ENCODE measurements around the gene DAP.
"Not testable (repeated sequence)": the region's sequence is repeated elsewhere in the genome, so short reads cannot be mapped to it uniquely, and the experiment has no call there.

Gene DAP

GRCh38 chr5:10645146-10645545, 115.9 kb downstream of the DAP start:
- in situ Hi-C loops (cut with HindIII; ENCODE audit: low sequenced_read_pairs) = no loop called here
- DNase-seq (ENCODE audit: low read depth) = no peak

GRCh38 chr5:10644192-10644591, 116.8 kb downstream of the DAP start:
- in situ Hi-C loops (cut with HindIII; ENCODE audit: low sequenced_read_pairs) = no loop called here
- no peak overlapping the region for H3K4me3 ChIP-seq (ENCODE audit: low read depth, low read length)
- no peak for DNase-seq (ENCODE audit: low read depth)
- no peak for TF ChIP-seq CTCF (IDR thresholded peaks at IDR 0.05; ENCODE audit: low read depth, low read length, missing control alignments)

More at GRCh38 chr5:10645146-10645545, 115.9 kb downstream of the DAP start:
- no peak for TF ChIP-seq CTCF (IDR thresholded peaks at IDR 0.05; ENCODE audit: low read depth, low read length, missing control alignments)
- no peak overlapping the region for H3K4me3 ChIP-seq (ENCODE audit: low read depth, low read length)

- in situ Hi-C loops (cut with HindIII; ENCODE audit: low sequenced_read_pairs) = no loop called here
- DNase-seq (ENCODE audit: low read depth) = no peak
Observed at GRCh38 chr5:10642367-10642766, 118.7 kb downstream of the DAP start.

GRCh38 chr5:10639846-10640368, 121.1 kb downstream of the DAP start:
- DNase-seq (ENCODE audit: low read depth) = no peak
- in situ Hi-C loops (cut with HindIII; ENCODE audit: low sequenced_read_pairs) = no loop called here
- no peak for TF ChIP-seq CTCF (IDR thresholded peaks at IDR 0.05; ENCODE audit: low read depth, low read length, missing control alignments)
- no peak overlapping the region for H3K4me3 ChIP-seq (ENCODE audit: low read depth, low read length)

More at GRCh38 chr5:10642367-10642766, 118.7 kb downstream of the DAP start:
- H3K4me3 ChIP-seq (ENCODE audit: low read depth, low read length) = no peak overlapping the region
- no peak for TF ChIP-seq CTCF (IDR thresholded peaks at IDR 0.05; ENCODE audit: low read depth, low read length, missing control alignments)

GRCh38 chr5:10638723-10639122, 122.3 kb downstream of the DAP start:
- in situ Hi-C loops (cut with HindIII; ENCODE audit: low sequenced_read_pairs); DNase-seq (ENCODE audit: low read depth); H3K4me3 ChIP-seq (ENCODE audit: low read depth, low read length): not testable (repeated sequence)

GRCh38 chr5:10637944-10638343, 123.1 kb downstream of the DAP start:
- in situ Hi-C loops (cut with HindIII; ENCODE audit: low sequenced_read_pairs) = no loop called here
- DNase-seq (ENCODE audit: low read depth) = no peak
- TF ChIP-seq CTCF (IDR thresholded peaks at IDR 0.05; ENCODE audit: low read depth, low read length, missing control alignments) = no peak
- H3K4me3 ChIP-seq (ENCODE audit: low read depth, low read length) = no peak overlapping the region

GRCh38 chr5:10636363-10637142, 124.5 kb downstream of the DAP start:
- DNase-seq (ENCODE audit: low read depth) = no peak
- no peak overlapping the region for H3K4me3 ChIP-seq (ENCODE audit: low read depth, low read length)
- no peak for TF ChIP-seq CTCF (IDR thresholded peaks at IDR 0.05; ENCODE audit: low read depth, low read length, missing control alignments)
- in situ Hi-C loops (cut with HindIII; ENCODE audit: low sequenced_read_pairs) = no loop called here
